KG1 (cell line): ENCODE data around the gene COL7A1.

Experiments used
- DNase-seq: peaks from one replicate; lab custom pipeline; 2025; lab: John Stamatoyannopoulos, UW

The COL7A1 gene

GRCh38 chr3:48595075-48595525 lies at the start of gene COL7A1:
TSS of gene COL7A1 (minus strand) at chr3:48595329. CDS start at chr3:48595159, 170 bp downstream.
- no peak for DNase-seq

GRCh38 chr3:48642605-48643004 lies 47.5 kb upstream of the COL7A1 start:
- no peak for DNase-seq

- DNase-seq: no peak
These were observed 46.3 kb upstream of the COL7A1 start for GRCh38 chr3:48641396-48641795.

- no peak for DNase-seq
These were observed 44.9 kb upstream of the COL7A1 start for GRCh38 chr3:48639944-48640606.

GRCh38 chr3:48637305-48637704 lies 42.2 kb upstream of the COL7A1 start:
- DNase-seq: no peak

GRCh38 chr3:48636149-48636655 lies 41.1 kb upstream of the COL7A1 start:
- no peak for DNase-seq

- DNase-seq: peak; percentile 94
These were observed 40.3 kb upstream of the COL7A1 start, which contains the start of gene SLC26A6 for GRCh38 chr3:48635222-48636021. TSS of gene SLC26A6 (minus strand) at chr3:48635461. CDS start at chr3:48635393, 68 bp downstream.

- no peak for DNase-seq
These were observed 39.6 kb upstream of the COL7A1 start for GRCh38 chr3:48634661-48635221.

- no peak for DNase-seq
These were observed 38.6 kb upstream of the COL7A1 start for GRCh38 chr3:48633743-48634142.

GRCh38 chr3:48633256-48633655 lies 38.1 kb upstream of the COL7A1 start:
- no peak for DNase-seq

- no peak for DNase-seq
These were observed 36.7 kb upstream of the COL7A1 start for GRCh38 chr3:48631516-48632448.

GRCh38 chr3:48630833-48631232 lies 35.7 kb upstream of the COL7A1 start:
- no peak for DNase-seq

GRCh38 chr3:48630407-48630806 lies 35.3 kb upstream of the COL7A1 start:
- no peak for DNase-seq

GRCh38 chr3:48629894-48630293 lies 34.8 kb upstream of the COL7A1 start:
- DNase-seq: no peak

- DNase-seq: no peak
These were observed 33.3 kb upstream of the COL7A1 start for GRCh38 chr3:48628277-48629017.

- DNase-seq: no peak
These were observed 30.5 kb upstream of the COL7A1 start for GRCh38 chr3:48625600-48625999.

GRCh38 chr3:48624767-48625166 lies 29.6 kb upstream of the COL7A1 start:
- no peak for DNase-seq

GRCh38 chr3:48623851-48624547 lies 28.9 kb upstream of the COL7A1 start:
- no peak for DNase-seq

- no peak for DNase-seq
These were observed 26.3 kb upstream of the COL7A1 start, which contains the start of gene TMEM89 for GRCh38 chr3:48621461-48621869. TSS of gene TMEM89 (minus strand) at chr3:48621769. CDS start at chr3:48621756, 13 bp downstream.
